T follicular helper cell (primary cell): ENCODE data around the gene SLC31A2.

Experiments
- DNase-seq: peaks from one replicate; pipeline ENCODE4 v3.0.0-alpha.2; 2020; ENCODE audit warnings: low read depth

Gene SLC31A2

GRCh38 chr9:113151696-113152630 lies 1.2 kb downstream of the SLC31A2 start:
- no peak for DNase-seq

- DNase-seq = no peak
Measured at GRCh38 chr9:113152699-113153098, 1.9 kb downstream of the SLC31A2 start.

GRCh38 chr9:113153599-113153998 lies 2.8 kb downstream of the SLC31A2 start:
- DNase-seq = no peak

GRCh38 chr9:113154471-113154870 lies 3.7 kb downstream of the SLC31A2 start:
- DNase-seq = no peak

GRCh38 chr9:113154946-113155345 lies 4.1 kb downstream of the SLC31A2 start:
- DNase-seq = no peak

- DNase-seq = no peak
Measured at GRCh38 chr9:113155911-113156588, 5.2 kb downstream of the SLC31A2 start.

- DNase-seq = no peak
Measured at GRCh38 chr9:113156880-113157279, 6.1 kb downstream of the SLC31A2 start.

- DNase-seq = no peak
Measured at GRCh38 chr9:113158446-113158845, 7.6 kb downstream of the SLC31A2 start.

- no peak for DNase-seq
Measured at GRCh38 chr9:113160571-113160970, 9.8 kb downstream of the SLC31A2 start.

GRCh38 chr9:113163001-113163400 lies 12.2 kb downstream of the SLC31A2 start:
- no peak for DNase-seq

GRCh38 chr9:113164536-113165300 lies 13.9 kb downstream of the SLC31A2 start:
- DNase-seq = no peak

- no peak for DNase-seq
Measured at GRCh38 chr9:113166039-113166438, 15.2 kb downstream of the SLC31A2 start.

GRCh38 chr9:113168809-113169208 lies 18.0 kb downstream of the SLC31A2 start:
- no peak for DNase-seq

- no peak for DNase-seq
Measured at GRCh38 chr9:113173341-113173740, 22.5 kb downstream of the SLC31A2 start.

- DNase-seq = no peak
Measured at GRCh38 chr9:113176803-113177202, 26.0 kb downstream of the SLC31A2 start.

GRCh38 chr9:113177251-113177650 lies 26.4 kb downstream of the SLC31A2 start:
- DNase-seq = no peak

GRCh38 chr9:113178087-113178486 lies 27.3 kb downstream of the SLC31A2 start:
- no peak for DNase-seq

GRCh38 chr9:113179839-113180238 lies 29.0 kb downstream of the SLC31A2 start:
- DNase-seq = no peak

GRCh38 chr9:113181165-113181564 lies 30.4 kb downstream of the SLC31A2 start:
- no peak for DNase-seq

- no peak for DNase-seq
Measured at GRCh38 chr9:113183956-113184488, 33.2 kb downstream of the SLC31A2 start.

- no peak for DNase-seq
Measured at GRCh38 chr9:113184539-113184938, 33.7 kb downstream of the SLC31A2 start.

- DNase-seq = no peak
Measured at GRCh38 chr9:113185271-113185670, 34.5 kb downstream of the SLC31A2 start.
